Measurements from ENCODE around the gene PERP. TPM values are rescaled to one million over a fixed set of nuclear protein-coding genes. Genes with fewer than 3 reads are reported as not detected.

PERP gene
- total and polyA plus RNA-seq, 4 donors, result 14.7 to 57.8 (median 30.3) TPM

DNA sequence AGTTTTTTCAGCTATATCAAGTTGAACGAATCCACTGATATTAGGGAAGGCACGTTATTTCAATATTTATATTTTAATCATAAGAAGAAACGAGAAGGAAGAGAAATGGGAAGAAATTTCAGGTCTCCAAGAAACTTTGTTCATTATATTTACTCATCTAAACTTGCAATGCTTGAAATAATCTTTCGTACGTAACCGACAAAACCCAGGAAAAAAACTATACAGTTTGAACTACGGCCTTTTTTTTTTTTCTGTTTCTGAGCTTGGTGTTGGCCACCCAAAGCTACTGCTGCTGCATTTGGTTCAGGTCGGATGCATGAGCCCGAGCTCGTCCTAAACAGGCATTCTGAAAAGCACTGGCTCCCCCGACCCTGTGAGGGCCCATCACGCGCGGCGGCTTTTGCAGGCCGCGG lies 548 bp downstream of the PERP start:
- 3% methylated on average over 17 of the region's 17 CpGs for WGBS
- H3K9ac ChIP-seq (ENCODE audit: low read depth in 1 of 2, low read length in 2 of 2), result peak overlapping the region; percentile 84 to 98
- no peaks in the 10 kb centered on the region for H3K36me3 ChIP-seq (ENCODE audit: control insufficient read depth in 4 of 4, insufficient read depth in 3 of 4, low read depth in 1 of 4, low read length in 3 of 4)
- no peaks in the 10 kb centered on the region for H3K9me3 ChIP-seq (ENCODE audit: control insufficient read depth in 4 of 4, low read length in 3 of 4)
- no peak for DNase-seq (ENCODE audit: low spot score)
- peak overlapping the region; percentile 95 for H3K27ac ChIP-seq (ENCODE audit: low read depth in 1 of 2, low read length in 2 of 2)
- H3K4me3 ChIP-seq (ENCODE audit: low read depth in 1 of 3, low read length in 3 of 3), result peak overlapping the region; percentile 19 to 79 (median 75)
- H3K4me1 ChIP-seq (ENCODE audit: control insufficient read depth in 4 of 4, insufficient read depth in 4 of 4, low read length in 3 of 4), result peaks cover 0 to 24% (median 10%) of the 10 kb centered on the region in 4 donors
- no peaks in the 10 kb centered on the region for H3K27me3 ChIP-seq (ENCODE audit: control insufficient read depth in 4 of 4, insufficient read depth in 4 of 4, low read length in 3 of 4)
- no peak for TF ChIP-seq SP1 (IDR thresholded peaks at IDR 0.05)
- TF ChIP-seq FOXA2 (IDR thresholded peaks at IDR 0.05), result no peak
- no peak for TF ChIP-seq HNF4G (IDR thresholded peaks at IDR 0.05)
- TF ChIP-seq HNF4A (conservative IDR thresholded peaks at IDR 0.05), result no peak
- no peak for TF ChIP-seq YY1 (IDR thresholded peaks at IDR 0.05)
- TF ChIP-seq, protein P1, sequence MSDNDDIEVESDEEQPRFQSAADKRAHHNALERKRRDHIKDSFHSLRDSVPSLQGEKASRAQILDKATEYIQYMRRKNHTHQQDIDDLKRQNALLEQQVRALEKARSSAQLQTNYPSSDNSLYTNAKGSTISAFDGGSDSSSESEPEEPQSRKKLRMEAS (IDR thresholded peaks at IDR 0.05), result no peak
- no peak for TF ChIP-seq GABPA (IDR thresholded peaks at IDR 0.05 in 1 of 2, conservative IDR thresholded peaks at IDR 0.05 in 1 of 2)
- no peak for TF ChIP-seq EGR1 (IDR thresholded peaks at IDR 0.05; ENCODE audit: low read depth in 2 of 2)
- TF ChIP-seq TAF1 (conservative IDR thresholded peaks at IDR 0.05), result no peak
- TF ChIP-seq, protein P2, sequence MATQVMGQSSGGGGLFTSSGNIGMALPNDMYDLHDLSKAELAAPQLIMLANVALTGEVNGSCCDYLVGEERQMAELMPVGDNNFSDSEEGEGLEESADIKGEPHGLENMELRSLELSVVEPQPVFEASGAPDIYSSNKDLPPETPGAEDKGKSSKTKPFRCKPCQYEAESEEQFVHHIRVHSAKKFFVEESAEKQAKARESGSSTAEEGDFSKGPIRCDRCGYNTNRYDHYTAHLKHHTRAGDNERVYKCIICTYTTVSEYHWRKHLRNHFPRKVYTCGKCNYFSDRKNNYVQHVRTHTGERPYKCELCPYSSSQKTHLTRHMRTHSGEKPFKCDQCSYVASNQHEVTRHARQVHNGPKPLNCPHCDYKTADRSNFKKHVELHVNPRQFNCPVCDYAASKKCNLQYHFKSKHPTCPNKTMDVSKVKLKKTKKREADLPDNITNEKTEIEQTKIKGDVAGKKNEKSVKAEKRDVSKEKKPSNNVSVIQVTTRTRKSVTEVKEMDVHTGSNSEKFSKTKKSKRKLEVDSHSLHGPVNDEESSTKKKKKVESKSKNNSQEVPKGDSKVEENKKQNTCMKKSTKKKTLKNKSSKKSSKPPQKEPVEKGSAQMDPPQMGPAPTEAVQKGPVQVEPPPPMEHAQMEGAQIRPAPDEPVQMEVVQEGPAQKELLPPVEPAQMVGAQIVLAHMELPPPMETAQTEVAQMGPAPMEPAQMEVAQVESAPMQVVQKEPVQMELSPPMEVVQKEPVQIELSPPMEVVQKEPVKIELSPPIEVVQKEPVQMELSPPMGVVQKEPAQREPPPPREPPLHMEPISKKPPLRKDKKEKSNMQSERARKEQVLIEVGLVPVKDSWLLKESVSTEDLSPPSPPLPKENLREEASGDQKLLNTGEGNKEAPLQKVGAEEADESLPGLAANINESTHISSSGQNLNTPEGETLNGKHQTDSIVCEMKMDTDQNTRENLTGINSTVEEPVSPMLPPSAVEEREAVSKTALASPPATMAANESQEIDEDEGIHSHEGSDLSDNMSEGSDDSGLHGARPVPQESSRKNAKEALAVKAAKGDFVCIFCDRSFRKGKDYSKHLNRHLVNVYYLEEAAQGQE (IDR thresholded peaks at IDR 0.05), result no peak
- TF ChIP-seq RAD21 (IDR thresholded peaks at IDR 0.05), result no peak
- no peak for TF ChIP-seq JUND (IDR thresholded peaks at IDR 0.05)
- TF ChIP-seq NR2F2 (IDR thresholded peaks at IDR 0.05), result no peak
- TF ChIP-seq, protein P3, sequence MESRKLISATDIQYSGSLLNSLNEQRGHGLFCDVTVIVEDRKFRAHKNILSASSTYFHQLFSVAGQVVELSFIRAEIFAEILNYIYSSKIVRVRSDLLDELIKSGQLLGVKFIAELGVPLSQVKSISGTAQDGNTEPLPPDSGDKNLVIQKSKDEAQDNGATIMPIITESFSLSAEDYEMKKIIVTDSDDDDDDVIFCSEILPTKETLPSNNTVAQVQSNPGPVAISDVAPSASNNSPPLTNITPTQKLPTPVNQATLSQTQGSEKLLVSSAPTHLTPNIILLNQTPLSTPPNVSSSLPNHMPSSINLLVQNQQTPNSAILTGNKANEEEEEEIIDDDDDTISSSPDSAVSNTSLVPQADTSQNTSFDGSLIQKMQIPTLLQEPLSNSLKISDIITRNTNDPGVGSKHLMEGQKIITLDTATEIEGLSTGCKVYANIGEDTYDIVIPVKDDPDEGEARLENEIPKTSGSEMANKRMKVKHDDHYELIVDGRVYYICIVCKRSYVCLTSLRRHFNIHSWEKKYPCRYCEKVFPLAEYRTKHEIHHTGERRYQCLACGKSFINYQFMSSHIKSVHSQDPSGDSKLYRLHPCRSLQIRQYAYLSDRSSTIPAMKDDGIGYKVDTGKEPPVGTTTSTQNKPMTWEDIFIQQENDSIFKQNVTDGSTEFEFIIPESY (IDR thresholded peaks at IDR 0.05), result no peak
- TF ChIP-seq, protein P4, sequence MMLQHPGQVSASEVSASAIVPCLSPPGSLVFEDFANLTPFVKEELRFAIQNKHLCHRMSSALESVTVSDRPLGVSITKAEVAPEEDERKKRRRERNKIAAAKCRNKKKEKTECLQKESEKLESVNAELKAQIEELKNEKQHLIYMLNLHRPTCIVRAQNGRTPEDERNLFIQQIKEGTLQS (IDR thresholded peaks at IDR 0.05), result no peak
- no peak for TF ChIP-seq RXRA (IDR thresholded peaks at IDR 0.05)
- TF ChIP-seq, protein P5, sequence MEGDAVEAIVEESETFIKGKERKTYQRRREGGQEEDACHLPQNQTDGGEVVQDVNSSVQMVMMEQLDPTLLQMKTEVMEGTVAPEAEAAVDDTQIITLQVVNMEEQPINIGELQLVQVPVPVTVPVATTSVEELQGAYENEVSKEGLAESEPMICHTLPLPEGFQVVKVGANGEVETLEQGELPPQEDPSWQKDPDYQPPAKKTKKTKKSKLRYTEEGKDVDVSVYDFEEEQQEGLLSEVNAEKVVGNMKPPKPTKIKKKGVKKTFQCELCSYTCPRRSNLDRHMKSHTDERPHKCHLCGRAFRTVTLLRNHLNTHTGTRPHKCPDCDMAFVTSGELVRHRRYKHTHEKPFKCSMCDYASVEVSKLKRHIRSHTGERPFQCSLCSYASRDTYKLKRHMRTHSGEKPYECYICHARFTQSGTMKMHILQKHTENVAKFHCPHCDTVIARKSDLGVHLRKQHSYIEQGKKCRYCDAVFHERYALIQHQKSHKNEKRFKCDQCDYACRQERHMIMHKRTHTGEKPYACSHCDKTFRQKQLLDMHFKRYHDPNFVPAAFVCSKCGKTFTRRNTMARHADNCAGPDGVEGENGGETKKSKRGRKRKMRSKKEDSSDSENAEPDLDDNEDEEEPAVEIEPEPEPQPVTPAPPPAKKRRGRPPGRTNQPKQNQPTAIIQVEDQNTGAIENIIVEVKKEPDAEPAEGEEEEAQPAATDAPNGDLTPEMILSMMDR (IDR thresholded peaks at IDR 0.05; ENCODE audit: low read depth, low read length, missing input control), result no peak
- TF ChIP-seq FOXA1 (IDR thresholded peaks at IDR 0.05), result no peak
